ENCODE measurements around the gene CDH16.
A peak's percentile ranks its signal among the peaks of the same experiment; 100 is the strongest.

CDH16 gene

DNA sequence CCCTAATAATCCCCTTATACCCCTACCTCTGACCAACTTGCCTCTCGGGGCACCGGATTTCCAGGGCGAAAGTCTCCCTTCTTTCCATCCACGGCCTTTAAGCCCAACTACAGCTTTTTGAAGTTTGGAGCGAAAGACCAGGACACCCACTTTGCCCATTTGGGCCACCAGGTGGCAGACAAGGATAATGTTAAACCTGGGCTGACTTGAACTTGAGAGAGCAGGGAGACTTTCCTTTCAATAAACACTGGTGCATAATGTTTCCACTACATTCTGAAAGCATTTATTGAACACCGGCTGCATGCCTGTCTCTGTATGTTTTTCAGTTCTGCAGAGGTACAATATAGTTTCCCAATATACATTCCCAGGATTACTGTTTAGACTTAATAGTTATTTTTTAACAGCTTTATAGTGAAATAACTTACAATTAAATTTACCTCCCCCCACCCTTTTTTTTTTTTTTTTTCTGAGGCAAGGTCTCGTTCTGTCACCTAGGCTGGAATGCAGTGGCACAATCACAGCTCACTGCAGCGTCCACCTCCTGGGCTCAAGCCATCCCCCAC, 35.5 kb upstream of the CDH16 start:
- H4K20me1 ChIP-seq: 0 out of 2 replicates have a peak, but pooled peaks cover under 1% of the 10 kb centered on the region
- TF ChIP-seq Cebpa-rat (IDR thresholded peaks at IDR 0.05): no peak
- H3K9me3 ChIP-seq: 0 out of 2 replicates have a peak, but pooled peaks cover 7% of the 10 kb centered on the region
- H3K27ac ChIP-seq: no peak overlapping the region
- no peak overlapping the region for H3K4me3 ChIP-seq
- no peak overlapping the region for H3K4me2 ChIP-seq
- peaks cover 8% of the 10 kb centered on the region for H3K4me1 ChIP-seq
- no peaks in the 10 kb centered on the region for H3K36me3 ChIP-seq
- H3K9ac ChIP-seq: no peak overlapping the region
- H3K27me3 ChIP-seq: peaks cover 34% of the 10 kb centered on the region

DNA sequence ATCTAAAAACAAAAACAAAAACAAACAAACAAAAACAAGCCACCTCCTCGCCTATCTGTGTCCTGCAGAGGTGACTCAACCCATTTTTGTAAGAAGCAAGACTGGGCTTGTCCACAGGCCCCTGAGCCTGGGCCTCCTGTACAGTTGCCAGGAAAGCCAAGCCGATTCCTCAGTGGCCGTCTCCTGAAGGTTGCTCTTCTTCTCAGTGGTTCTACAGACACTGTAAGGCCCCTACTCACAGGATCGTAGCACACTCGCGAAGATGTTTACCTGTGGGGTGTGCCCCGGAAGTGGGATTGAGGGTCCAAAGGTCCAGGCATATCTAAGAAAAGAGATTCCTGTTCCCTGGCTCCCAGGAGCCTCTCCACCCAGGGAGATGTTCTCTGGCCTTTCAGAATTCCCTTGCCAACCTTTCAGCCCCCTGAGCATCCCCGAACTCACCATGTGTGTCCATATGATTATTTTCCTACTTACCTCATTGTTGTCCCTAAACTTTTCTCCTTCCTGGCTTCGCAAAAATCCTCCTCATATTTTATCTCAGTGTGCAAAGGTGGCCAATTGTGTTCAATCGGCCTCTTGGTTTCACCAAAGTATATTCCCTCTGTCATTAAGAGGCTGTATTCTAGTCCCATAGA, 34.9 kb upstream of the CDH16 start:
- Histone ChIP-seq H3K27ac (no peak overlapping the region), H3K4me1 (peaks cover 8% of the 10 kb centered on the region), H3K4me3 (no peak overlapping the region), H4K20me1 (peaks cover 7% of the 10 kb centered on the region), H3K9ac (no peak overlapping the region), H3K4me2 (no peak overlapping the region), H3K9me3 (0 out of 2 replicates have a peak, but pooled peaks cover 7% of the 10 kb centered on the region), H3K36me3 (no peaks in the 10 kb centered on the region), H3K27me3 (peaks cover 40% of the 10 kb centered on the region)
- TF ChIP-seq Cebpa-rat (IDR thresholded peaks at IDR 0.05): no peak

DNA sequence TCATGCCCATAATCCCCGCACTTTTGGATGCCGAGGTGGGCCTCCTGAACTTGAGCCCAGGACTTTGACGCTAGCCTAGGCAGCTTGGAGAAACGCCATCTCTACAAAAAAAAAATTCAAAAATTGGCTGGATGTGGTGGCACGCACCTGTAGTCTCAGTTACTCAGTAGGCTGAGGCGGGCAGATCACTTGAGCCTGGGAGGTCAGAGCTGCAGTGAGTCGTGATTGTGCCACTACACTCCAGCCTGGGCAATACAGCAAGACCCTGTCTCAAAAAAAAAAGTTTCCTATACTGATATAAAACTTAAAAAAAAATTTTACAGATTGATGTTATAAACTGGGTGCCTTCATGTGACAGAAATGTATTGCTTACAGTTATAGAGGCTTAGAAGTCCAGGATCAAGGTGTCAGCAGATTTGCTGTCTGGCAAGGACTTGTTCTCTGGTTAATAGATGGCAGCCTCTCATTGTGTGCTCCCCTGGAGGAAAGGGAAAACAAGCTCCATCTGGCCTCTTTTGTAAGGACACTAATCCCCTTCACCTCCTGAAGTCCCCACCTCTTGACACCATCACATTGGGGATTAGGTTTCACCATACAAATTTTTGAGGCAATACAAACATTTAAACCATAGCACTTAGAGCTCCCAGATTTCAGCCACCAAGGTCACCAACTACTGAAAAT, 33.9 kb upstream of the CDH16 start:
- Histone ChIP-seq H3K4me3 (no peak overlapping the region), H3K36me3 (no peaks in the 10 kb centered on the region), H3K4me1 (peaks cover 16% of the 10 kb centered on the region), H3K27me3 (peaks cover 50% of the 10 kb centered on the region), H3K27ac (no peak overlapping the region), H3K4me2 (no peak overlapping the region), H4K20me1 (peaks cover 14% of the 10 kb centered on the region), H3K9ac (no peak overlapping the region), H3K9me3 (0 out of 2 replicates have a peak, but pooled peaks cover 7% of the 10 kb centered on the region)
- TF ChIP-seq Cebpa-rat (IDR thresholded peaks at IDR 0.05): no peak

DNA sequence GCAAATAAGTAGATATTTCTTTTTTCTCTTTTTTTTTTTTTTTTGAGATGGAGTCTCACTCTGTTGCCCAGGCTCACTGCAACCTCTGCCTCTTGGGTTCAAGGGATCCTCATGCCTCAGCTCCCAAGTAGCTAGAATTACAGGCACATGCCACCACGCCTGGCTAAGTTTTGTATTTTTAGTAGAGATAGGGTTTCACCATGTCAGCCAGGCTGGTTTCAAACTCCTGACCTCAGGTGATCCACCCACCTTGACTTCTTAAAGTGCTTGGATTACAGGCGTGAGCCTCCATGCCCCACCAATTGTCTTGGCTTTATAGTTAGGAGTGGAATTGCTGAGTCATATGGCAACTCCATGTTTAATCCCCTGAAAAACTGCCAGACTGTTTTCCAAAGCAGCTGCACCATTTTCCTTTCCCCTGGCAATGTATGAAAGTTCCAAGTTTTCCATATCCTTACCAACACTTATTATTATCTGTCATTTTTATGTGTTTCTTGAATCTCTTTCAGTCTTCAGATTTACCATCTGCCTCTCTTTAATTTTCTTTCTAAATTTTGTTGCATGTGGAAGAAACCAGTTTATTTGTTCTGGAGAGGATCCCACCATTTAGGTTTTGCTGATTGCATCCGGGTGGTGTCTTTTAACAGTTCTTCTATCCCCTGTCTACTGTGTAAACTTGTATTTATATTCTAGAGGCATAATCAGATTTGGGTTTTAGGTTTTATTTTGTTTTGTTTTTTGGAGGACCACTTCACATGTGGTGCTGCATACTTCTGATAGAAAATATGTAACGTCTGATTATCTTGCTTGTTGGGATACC, 32.5 kb upstream of the CDH16 start:
- H3K9me3 ChIP-seq: 0 out of 2 replicates have a peak, but pooled peaks cover 7% of the 10 kb centered on the region
- H3K4me1 ChIP-seq: peaks cover 18% of the 10 kb centered on the region
- H3K4me3 ChIP-seq: no peak overlapping the region
- no peak overlapping the region for H3K27ac ChIP-seq
- no peak for TF ChIP-seq Cebpa-rat (IDR thresholded peaks at IDR 0.05)
- H4K20me1 ChIP-seq: peaks cover 17% of the 10 kb centered on the region
- no peak overlapping the region for H3K9ac ChIP-seq
- H3K27me3 ChIP-seq: peaks cover 58% of the 10 kb centered on the region
- no peaks in the 10 kb centered on the region for H3K36me3 ChIP-seq
- no peak overlapping the region for H3K4me2 ChIP-seq

DNA sequence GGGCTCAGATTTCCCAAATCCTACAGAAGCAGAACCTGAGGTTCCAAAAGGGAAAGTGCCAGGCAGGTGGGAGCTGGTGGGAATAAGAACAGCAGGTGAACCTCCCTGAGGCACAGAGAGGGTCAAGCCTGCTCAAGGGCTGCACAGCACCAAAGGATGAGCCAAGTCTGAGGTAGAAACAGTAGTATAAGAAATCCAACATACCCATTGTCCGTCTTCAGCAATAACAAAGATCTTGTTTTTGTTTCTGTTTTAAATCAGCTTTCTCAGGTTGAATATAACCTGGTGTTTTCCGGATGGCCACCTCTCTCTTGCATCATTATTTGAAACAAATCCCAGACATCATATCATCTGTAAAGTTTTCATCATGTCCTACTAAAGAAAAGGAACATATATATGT, 31.8 kb upstream of the CDH16 start:
- peaks cover 17% of the 10 kb centered on the region for H4K20me1 ChIP-seq
- H3K9me3 ChIP-seq: 0 out of 2 replicates have a peak, but pooled peaks cover 7% of the 10 kb centered on the region
- no peak overlapping the region for H3K9ac ChIP-seq
- peaks cover 58% of the 10 kb centered on the region for H3K27me3 ChIP-seq
- H3K27ac ChIP-seq: no peak overlapping the region
- no peak overlapping the region for H3K4me2 ChIP-seq
- no peak for TF ChIP-seq Cebpa-rat (IDR thresholded peaks at IDR 0.05)
- no peak overlapping the region for H3K4me3 ChIP-seq
- H3K36me3 ChIP-seq: no peaks in the 10 kb centered on the region
- H3K4me1 ChIP-seq: peaks cover 18% of the 10 kb centered on the region

DNA sequence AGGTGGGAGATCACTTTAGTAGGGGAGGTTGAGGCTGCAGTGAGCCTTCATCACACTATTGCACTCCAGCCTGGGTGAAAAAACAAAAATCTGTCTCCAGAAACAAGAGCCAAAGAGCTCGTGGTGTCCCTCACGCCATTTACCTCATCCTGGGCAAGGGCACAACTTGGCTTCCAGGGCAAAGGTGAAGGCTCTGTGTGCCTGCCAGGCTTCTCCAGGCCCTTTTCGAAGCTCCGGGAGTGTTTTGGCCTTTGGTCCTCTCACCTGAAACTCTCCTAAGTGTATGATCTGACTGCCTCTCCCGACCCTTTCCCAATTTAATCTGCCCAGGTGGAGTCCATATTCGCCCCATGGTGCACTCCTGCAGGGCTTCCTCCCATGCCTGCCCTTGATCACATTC, 30.8 kb upstream of the CDH16 start:
- H3K27me3 ChIP-seq: peaks cover 58% of the 10 kb centered on the region

DNA sequence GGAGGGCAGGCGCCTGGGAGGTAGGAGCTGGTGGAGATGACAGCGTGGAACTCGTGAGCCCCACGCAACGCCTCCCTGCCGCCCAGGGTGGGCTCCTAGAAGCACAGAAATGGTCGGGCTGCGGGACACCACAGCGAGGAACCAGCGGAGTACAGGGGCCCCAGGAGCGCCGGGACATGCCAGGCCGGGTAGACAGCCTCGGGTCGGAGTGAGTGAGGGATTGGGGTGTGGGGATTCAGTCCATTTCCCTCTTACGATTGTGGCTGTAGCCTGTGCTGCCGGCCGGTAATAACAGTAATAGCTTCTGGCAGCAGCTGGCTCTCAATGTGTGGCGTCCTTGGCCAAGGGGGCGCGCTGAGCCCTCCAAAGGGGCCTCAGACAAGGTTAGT, 30.1 kb upstream of the CDH16 start:
- H4K20me1 ChIP-seq: peaks cover 17% of the 10 kb centered on the region
- no peak for TF ChIP-seq Cebpa-rat (IDR thresholded peaks at IDR 0.05)
- H3K27me3 ChIP-seq: peaks cover 58% of the 10 kb centered on the region
- H3K9me3 ChIP-seq: 0 out of 2 replicates have a peak, but pooled peaks cover 7% of the 10 kb centered on the region
- H3K4me1 ChIP-seq: peaks cover 18% of the 10 kb centered on the region
- peaks cover 3% of the 10 kb centered on the region for H3K36me3 ChIP-seq
- H3K4me3 ChIP-seq: peak overlapping the region; percentile 62; the same call in 1 of the 2 replicates
- 0 out of 2 replicates have a peak overlapping the region, but pooled peaks have one; percentile 26 for H3K9ac ChIP-seq
- H3K4me2 ChIP-seq: peak overlapping the region; percentile 85
- no peak overlapping the region for H3K27ac ChIP-seq

More for the DNA sequence above, 30.8 kb upstream of the CDH16 start:
- Histone ChIP-seq H3K4me3 (no peak overlapping the region), H3K9ac (no peak overlapping the region), H4K20me1 (peaks cover 17% of the 10 kb centered on the region), H3K4me2 (no peak overlapping the region), H3K36me3 (no peaks in the 10 kb centered on the region), H3K27ac (no peak overlapping the region), H3K9me3 (0 out of 2 replicates have a peak, but pooled peaks cover 7% of the 10 kb centered on the region), H3K4me1 (peaks cover 18% of the 10 kb centered on the region)
- no peak for TF ChIP-seq Cebpa-rat (IDR thresholded peaks at IDR 0.05)

DNA sequence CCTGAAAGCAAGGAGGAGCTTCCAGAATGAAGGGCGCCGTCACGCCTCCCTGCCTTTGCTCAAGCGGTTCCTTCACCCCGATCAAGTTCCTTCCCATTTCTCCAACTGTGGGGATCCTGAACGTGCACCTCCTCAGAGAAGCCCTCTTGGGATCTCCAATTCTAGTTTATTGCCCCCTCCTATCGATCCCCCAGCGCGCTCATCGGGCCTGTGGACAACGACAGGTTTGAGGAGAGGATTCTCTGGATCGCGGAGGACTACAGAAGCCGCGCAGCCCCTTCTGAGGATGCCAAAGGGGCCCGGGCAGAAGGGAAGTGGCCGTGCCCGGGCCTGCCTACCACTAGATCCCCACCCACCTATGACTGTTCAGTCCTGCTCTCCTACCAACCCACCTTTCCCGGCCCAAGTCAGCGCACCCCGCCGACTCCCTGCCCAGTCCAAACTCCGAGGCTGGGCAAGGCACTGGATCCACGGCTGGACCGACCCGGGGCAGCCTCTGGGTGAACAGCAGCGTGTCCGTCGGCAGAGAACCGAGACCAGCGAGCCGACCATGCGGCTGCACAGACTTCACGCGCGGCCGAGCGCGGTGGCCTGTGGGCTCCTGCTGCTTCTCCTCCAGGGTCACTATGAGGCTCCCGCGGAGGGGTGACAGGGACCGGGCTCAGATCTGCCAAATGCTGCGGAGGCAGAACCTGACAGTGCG, 29.6 kb upstream of the CDH16 start:
- Histone ChIP-seq H3K9me3 (0 out of 2 replicates have a peak, but pooled peaks cover 7% of the 10 kb centered on the region), H3K4me3 (peak overlapping the region; percentile 62)

More for the DNA sequence above, 29.6 kb upstream of the CDH16 start:
- Histone ChIP-seq H3K4me2 (peak overlapping the region; percentile 85), H4K20me1 (peaks cover 22% of the 10 kb centered on the region), H3K27me3 (peaks cover 58% of the 10 kb centered on the region), H3K36me3 (peaks cover 9% of the 10 kb centered on the region), H3K9ac (0 out of 2 replicates have a peak overlapping the region, but pooled peaks have one; percentile 26), H3K27ac (no peak overlapping the region), H3K4me1 (peaks cover 18% of the 10 kb centered on the region)
- TF ChIP-seq Cebpa-rat (IDR thresholded peaks at IDR 0.05): no peak
